Gastroesophageal sphincter (tissue), 4 donors: ENCODE measurements around the gene BNIP5. TPM values are rescaled to one million over a fixed set of nuclear protein-coding genes. Genes with fewer than 3 reads are reported as not detected.
"Not testable (repeated sequence)": the region's sequence is repeated elsewhere in the genome, so short reads cannot be mapped to it uniquely, and the experiment has no call there.

Experiments used
- ATAC-seq: fragments of 150-250 bp; one replicate; pipeline ENCODE4 v1.9.1; 2016; ENCODE audit warnings: mild to moderate bottlenecking, moderate library complexity
- H3K27ac ChIP-seq, 4 donors: fragments of 200-600 bp; sonication (generic) in 3 of 4; 1 replicate in 3 of 4; 2 replicates in 1 of 4; pipeline ENCODE4 v1.5.1; 2016 to 2019
- H3K27me3 ChIP-seq: fragments of 200-600 bp; sonication (generic); one replicate; pipeline ENCODE4 v1.5.1; 2019
- H3K36me3 ChIP-seq, 2 donors: fragments of 200-600 bp; sonication (generic); one replicate each; pipeline ENCODE4 v1.5.1; 2019; ENCODE audit warnings: control low read depth in 1 of 2
- H3K4me1 ChIP-seq, 3 donors: fragments of 200-600 bp; sonication (generic); 1 replicate in 2 of 3; 2 replicates in 1 of 3; pipeline ENCODE4 v1.5.1; 2016 to 2019; ENCODE audit warnings: control low read depth in 2 of 3
- H3K4me3 ChIP-seq, 2 donors: fragments of 200-600 bp; sonication (generic); one replicate each; pipeline ENCODE4 v1.5.1; 2019; ENCODE audit warnings: mild to moderate bottlenecking in 1 of 2, moderate library complexity in 1 of 2
- H3K9me3 ChIP-seq, 3 donors: fragments of 200-600 bp; sonication (generic); one replicate each; pipeline ENCODE4 v1.5.1; 2017 to 2019; ENCODE audit warnings: control low read depth in 2 of 3
- EP300 ChIP-seq: sonication (generic); formaldehyde crosslinking; IDR thresholded peaks from one replicate; pipeline ENCODE4 v1.6.1; 2017; ENCODE audit warnings: antibody characterized with exemption, mild to moderate bottlenecking
- POLR2A ChIP-seq, 2 donors: fragments of 450-650 bp; IDR thresholded peaks; one replicate each; pipeline ENCODE4 v1.6.1; 2017; ENCODE audit warnings: antibody characterized with exemption in 2 of 2, mild to moderate bottlenecking in 2 of 2, moderate library complexity in 1 of 2
- POLR2AphosphoS5 ChIP-seq: sonication (generic); formaldehyde crosslinking; IDR thresholded peaks from one replicate; pipeline ENCODE4 v1.6.1; 2017; ENCODE audit warnings: antibody characterized with exemption
- WGBS, 2 donors: methylation state at CpG; one replicate each; pipeline ENCODE4 v1.1.5; 2018; ENCODE audit warnings: low coverage in 1 of 2; 5-methylcytosine and 5-hydroxymethylcytosine counted together
- total RNA-seq, 4 donors: library from RNA; depleted of rRNA; stranded (reverse); fragments of >200 nt; gene quantifications; one replicate each; pipeline ENCODE4 v1.1.0, GENCODE V29; 2016
- TF ChIP-seq, protein P1 (sequence below), 4 experiments: fragments of 200-600 bp in 2 of 4; fragments of 450-650 bp in 2 of 4; sonication (generic) in 1 of 4; IDR thresholded peaks; one replicate each; pipeline ENCODE4 v1.5.1; 2017 to 2019; ENCODE audit warnings: antibody characterized with exemption in 4 of 4, mild to moderate bottlenecking in 2 of 4, moderate library complexity in 2 of 4

Gene BNIP5
- total RNA-seq, 4 donors from 2014 or later = not detected

DNA sequence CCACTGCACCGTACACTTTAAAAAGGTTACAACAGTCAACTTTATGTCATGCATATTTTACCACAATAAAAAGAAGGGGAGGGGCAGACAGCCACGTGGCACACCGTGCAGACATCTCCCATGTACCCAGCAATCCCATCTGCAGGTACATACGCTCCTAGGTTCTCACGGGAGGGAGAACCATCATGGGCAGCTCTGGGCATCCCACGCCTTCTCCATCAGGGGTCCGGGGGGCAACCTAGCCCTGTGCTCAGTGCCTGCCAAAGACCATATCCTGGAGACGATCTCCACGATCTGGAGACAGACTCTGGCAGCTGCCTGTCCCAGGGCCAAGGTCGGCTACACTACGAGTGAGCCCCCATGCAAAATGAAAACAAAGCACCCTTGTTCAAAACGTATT, 2.5 kb upstream of the BNIP5 start:
- whole genome bisulfite sequencing, 2 donors = 65 to 100% methylated on average over 1 to 5 of the region's 12 CpGs
- ATAC-seq = no peak
- Histone ChIP-seq H3K36me3 (no peaks in the 10 kb centered on the region), H3K4me3 (no peak overlapping the region), H3K4me1 (peaks cover 0 to 12% (median 0%) of the 10 kb centered on the region in 3 donors), H3K27me3 (peaks cover 35% of the 10 kb centered on the region), H3K9me3 (no peaks in the 10 kb centered on the region), H3K27ac (no peak overlapping the region)
- TF ChIP-seq, protein P1, sequence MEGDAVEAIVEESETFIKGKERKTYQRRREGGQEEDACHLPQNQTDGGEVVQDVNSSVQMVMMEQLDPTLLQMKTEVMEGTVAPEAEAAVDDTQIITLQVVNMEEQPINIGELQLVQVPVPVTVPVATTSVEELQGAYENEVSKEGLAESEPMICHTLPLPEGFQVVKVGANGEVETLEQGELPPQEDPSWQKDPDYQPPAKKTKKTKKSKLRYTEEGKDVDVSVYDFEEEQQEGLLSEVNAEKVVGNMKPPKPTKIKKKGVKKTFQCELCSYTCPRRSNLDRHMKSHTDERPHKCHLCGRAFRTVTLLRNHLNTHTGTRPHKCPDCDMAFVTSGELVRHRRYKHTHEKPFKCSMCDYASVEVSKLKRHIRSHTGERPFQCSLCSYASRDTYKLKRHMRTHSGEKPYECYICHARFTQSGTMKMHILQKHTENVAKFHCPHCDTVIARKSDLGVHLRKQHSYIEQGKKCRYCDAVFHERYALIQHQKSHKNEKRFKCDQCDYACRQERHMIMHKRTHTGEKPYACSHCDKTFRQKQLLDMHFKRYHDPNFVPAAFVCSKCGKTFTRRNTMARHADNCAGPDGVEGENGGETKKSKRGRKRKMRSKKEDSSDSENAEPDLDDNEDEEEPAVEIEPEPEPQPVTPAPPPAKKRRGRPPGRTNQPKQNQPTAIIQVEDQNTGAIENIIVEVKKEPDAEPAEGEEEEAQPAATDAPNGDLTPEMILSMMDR (IDR thresholded peaks at IDR 0.05) = no peak
- TF ChIP-seq POLR2A (IDR thresholded peaks at IDR 0.05) = no peak
- TF ChIP-seq POLR2AphosphoS5 = no peak
- TF ChIP-seq EP300 = no peak

DNA sequence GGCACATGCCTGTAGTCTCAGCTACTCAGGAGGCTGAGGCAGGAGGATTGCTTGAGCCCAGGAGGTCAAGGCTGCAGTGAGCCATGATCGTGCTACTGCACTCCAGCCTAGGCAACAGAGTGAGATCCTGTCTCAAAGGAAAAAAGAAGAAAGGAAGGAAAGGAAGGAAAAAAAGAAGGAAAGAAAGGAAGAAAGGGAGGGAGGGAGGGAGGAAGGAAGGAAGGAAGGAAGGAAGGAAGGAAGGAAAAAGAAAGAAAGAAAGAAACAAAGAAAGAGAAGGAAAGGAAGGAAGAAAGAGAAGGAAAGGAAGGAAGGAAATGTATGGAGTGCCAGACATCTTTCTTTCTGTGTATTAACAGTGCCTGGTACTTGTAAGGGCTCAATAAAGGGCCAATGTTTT, 1.5 kb upstream of the BNIP5 start:
- H3K27me3 ChIP-seq = peaks cover 40% of the 10 kb centered on the region
- peaks cover 0 to 12% (median 0%) of the 10 kb centered on the region in 3 donors for H3K4me1 ChIP-seq
- not testable (repeated sequence) for ATAC-seq, H3K9me3 ChIP-seq, H3K4me3 ChIP-seq, H3K27ac ChIP-seq, H3K36me3 ChIP-seq
- WGBS, 2 donors = 100% methylated on average over 1 of the region's 1 CpG

- H3K36me3 ChIP-seq = no peaks in the 10 kb centered on the region
- WGBS, 2 donors = 89 to 91% methylated on average over 1 of the region's 1 CpG
- no peak overlapping the region for H3K27ac ChIP-seq
- TF ChIP-seq POLR2AphosphoS5 = no peak
- TF ChIP-seq POLR2A (IDR thresholded peaks at IDR 0.05) = no peak
- no peak for TF ChIP-seq EP300
- TF ChIP-seq, protein P1 (IDR thresholded peaks at IDR 0.05) = no peak
- no peak for ATAC-seq
- no peak overlapping the region for H3K4me3 ChIP-seq
- peaks cover 0 to 12% (median 0%) of the 10 kb centered on the region in 3 donors for H3K4me1 ChIP-seq
- H3K27me3 ChIP-seq = peaks cover 42% of the 10 kb centered on the region
- H3K9me3 ChIP-seq = no peaks in the 10 kb centered on the region
Observed at GRCh38 chr6:36337814-36338213, 1.1 kb upstream of the BNIP5 start.

- Histone ChIP-seq H3K9me3 (no peaks in the 10 kb centered on the region), H3K27ac (no peak overlapping the region), H3K36me3 (no peaks in the 10 kb centered on the region), H3K4me3 (no peak overlapping the region), H3K27me3 (peaks cover 46% of the 10 kb centered on the region), H3K4me1 (peaks cover 0 to 8% (median 0%) of the 10 kb centered on the region in 3 donors)
- TF ChIP-seq, protein P1 (IDR thresholded peaks at IDR 0.05) = no peak
- TF ChIP-seq EP300 = no peak
- no peak for TF ChIP-seq POLR2A (IDR thresholded peaks at IDR 0.05)
- TF ChIP-seq POLR2AphosphoS5 = no peak
- 87 to 100% methylated on average over 2 to 3 of the region's 5 CpGs for WGBS, 2 donors
- no peak for ATAC-seq
Observed at GRCh38 chr6:36336208-36336710, 429 bp downstream of the BNIP5 start.

DNA sequence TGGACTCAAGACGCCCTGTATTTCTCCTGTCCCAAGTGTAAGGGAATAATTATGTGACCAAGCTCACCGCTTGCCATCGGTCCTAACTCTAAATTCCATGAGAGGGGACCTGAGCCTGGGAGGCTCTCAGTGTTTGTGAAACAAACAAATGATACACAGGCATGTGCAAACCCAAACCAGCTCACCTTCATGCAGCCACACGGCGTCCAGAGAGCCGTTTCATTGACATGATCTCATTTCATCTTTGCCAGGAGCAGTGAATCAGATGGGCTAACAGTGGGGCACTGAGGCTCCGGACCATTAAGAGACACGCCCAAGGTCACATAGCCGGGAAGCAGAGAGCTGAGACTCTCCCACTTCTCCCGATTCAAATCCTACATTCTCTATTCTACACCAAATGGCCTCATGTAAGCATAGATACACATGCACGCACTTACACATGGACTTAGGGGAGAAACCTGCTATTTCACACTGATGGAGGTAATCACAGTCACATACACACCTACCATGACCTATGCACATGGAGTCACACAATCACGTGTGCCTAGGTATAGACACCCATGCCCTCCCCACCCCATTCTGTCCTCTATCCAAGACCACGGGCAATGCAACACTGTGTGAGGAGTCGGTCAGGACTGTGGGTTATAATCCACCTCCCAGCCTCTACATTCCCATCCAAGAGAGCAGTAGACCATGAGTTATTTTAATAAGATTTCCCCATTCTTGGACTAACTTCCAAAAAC, 1.1 kb downstream of the BNIP5 start:
- Histone ChIP-seq H3K9me3 (no peaks in the 10 kb centered on the region), H3K27me3 (peaks cover 47% of the 10 kb centered on the region), H3K4me3 (no peak overlapping the region), H3K36me3 (no peaks in the 10 kb centered on the region), H3K4me1 (peaks cover 0 to 2% (median 0%) of the 10 kb centered on the region in 3 donors), H3K27ac (no peak overlapping the region)
- 87 to 93% methylated on average over 8 to 11 of the region's 14 CpGs for WGBS, 2 donors
- ATAC-seq = no peak
- TF ChIP-seq, protein P1 (IDR thresholded peaks at IDR 0.05) = no peak
- no peak for TF ChIP-seq POLR2A (IDR thresholded peaks at IDR 0.05)
- TF ChIP-seq EP300 = no peak
- TF ChIP-seq POLR2AphosphoS5 = no peak
